Measurements from ENCODE around the gene BEST2. TPM values are rescaled to one million over a fixed set of nuclear protein-coding genes. Genes with fewer than 3 reads are reported as not detected.

BEST2 gene
- total RNA-seq, 1 donor = not detected

- peaks cover 36% of the 10 kb centered on the region for H3K4me1 ChIP-seq (ENCODE audit: insufficient read depth, low read length)
- peak overlapping the region; percentile 86 for H2AFZ ChIP-seq (ENCODE audit: low read length)
- peak overlapping the region; percentile 84 for H3K4me3 ChIP-seq (ENCODE audit: insufficient read depth, low read length)
- H3K36me3 ChIP-seq (ENCODE audit: insufficient read depth, low read length) = no peaks in the 10 kb centered on the region
- DNase-seq (ENCODE audit: insufficient read length, low spot score, missing footprints) = peak; percentile 99
- no peaks in the 10 kb centered on the region for H3K9me3 ChIP-seq (ENCODE audit: low read depth, low read length)
- no peaks in the 10 kb centered on the region for H4K20me1 ChIP-seq (ENCODE audit: insufficient read depth, low read length)
- peak overlapping the region; percentile 98 for H3K27ac ChIP-seq (ENCODE audit: low read depth, low read length)
- TF ChIP-seq CTCF (IDR thresholded peaks at IDR 0.05; ENCODE audit: extremely low read depth, low read depth, low read length) = peak; percentile 82
- H3K27me3 ChIP-seq (ENCODE audit: insufficient read depth, low read length) = no peaks in the 10 kb centered on the region
- H3K79me2 ChIP-seq (ENCODE audit: insufficient read depth, low read length) = no peaks in the 10 kb centered on the region
- H3K4me2 ChIP-seq (ENCODE audit: insufficient read depth, low read length) = peak overlapping the region; percentile 100
Measured at GRCh38 chr19:12777217-12778016, 25.8 kb downstream of the BEST2 start.

- peak overlapping the region; percentile 100 for H3K4me2 ChIP-seq (ENCODE audit: insufficient read depth, low read length)
- no peak for TF ChIP-seq CTCF (IDR thresholded peaks at IDR 0.05; ENCODE audit: extremely low read depth, low read depth, low read length)
- H3K79me2 ChIP-seq (ENCODE audit: insufficient read depth, low read length) = no peaks in the 10 kb centered on the region
- H3K4me3 ChIP-seq (ENCODE audit: insufficient read depth, low read length) = peak overlapping the region; percentile 84
- no peaks in the 10 kb centered on the region for H4K20me1 ChIP-seq (ENCODE audit: insufficient read depth, low read length)
- H3K9me3 ChIP-seq (ENCODE audit: low read depth, low read length) = no peaks in the 10 kb centered on the region
- peak overlapping the region; percentile 86 for H2AFZ ChIP-seq (ENCODE audit: low read length)
- no peaks in the 10 kb centered on the region for H3K27me3 ChIP-seq (ENCODE audit: insufficient read depth, low read length)
- DNase-seq (ENCODE audit: insufficient read length, low spot score, missing footprints) = peak; percentile 98
- H3K4me1 ChIP-seq (ENCODE audit: insufficient read depth, low read length) = peaks cover 42% of the 10 kb centered on the region
- no peaks in the 10 kb centered on the region for H3K36me3 ChIP-seq (ENCODE audit: insufficient read depth, low read length)
- peak overlapping the region; percentile 98 for H3K27ac ChIP-seq (ENCODE audit: low read depth, low read length)
Measured at GRCh38 chr19:12778017-12778904, 26.7 kb downstream of the BEST2 start.

- peak overlapping the region; percentile 83 for H2AFZ ChIP-seq (ENCODE audit: low read length)
- peak overlapping the region; percentile 100 for H3K4me2 ChIP-seq (ENCODE audit: insufficient read depth, low read length)
- H3K27me3 ChIP-seq (ENCODE audit: insufficient read depth, low read length) = no peaks in the 10 kb centered on the region
- no peak for TF ChIP-seq CTCF (IDR thresholded peaks at IDR 0.05; ENCODE audit: extremely low read depth, low read depth, low read length)
- DNase-seq (ENCODE audit: insufficient read length, low spot score, missing footprints) = no peak
- H3K4me3 ChIP-seq (ENCODE audit: insufficient read depth, low read length) = peak overlapping the region; percentile 84
- no peaks in the 10 kb centered on the region for H3K9me3 ChIP-seq (ENCODE audit: low read depth, low read length)
- H3K27ac ChIP-seq (ENCODE audit: low read depth, low read length) = peak overlapping the region; percentile 98
- H4K20me1 ChIP-seq (ENCODE audit: insufficient read depth, low read length) = no peaks in the 10 kb centered on the region
- no peaks in the 10 kb centered on the region for H3K79me2 ChIP-seq (ENCODE audit: insufficient read depth, low read length)
- no peaks in the 10 kb centered on the region for H3K36me3 ChIP-seq (ENCODE audit: insufficient read depth, low read length)
- peaks cover 41% of the 10 kb centered on the region for H3K4me1 ChIP-seq (ENCODE audit: insufficient read depth, low read length)
Measured at GRCh38 chr19:12778905-12779161, 27.2 kb downstream of the BEST2 start.
